ENCODE results near the gene BRI3.

The BRI3 gene

GRCh38 chr7:98301693-98302470 lies 20.4 kb downstream of the BRI3 start:
- Histone ChIP-seq H3K36me3 (replicated peaks) (peaks cover 13% of the 10 kb centered on the region), H3K27ac (no peak overlapping the region), H3K27me3 (replicated peaks) (no peaks in the 10 kb centered on the region), H3K4me3 (ENCODE audit: low read depth, low read length) (no peak overlapping the region)
- DNase-seq = no peak
- in situ Hi-C loops (cut with HindIII; ENCODE audit: low pct_ligation_motif_present, low sequenced_read_pairs) = no loop called here
- TF ChIP-seq CTCF (IDR thresholded peaks at IDR 0.05; ENCODE audit: low read depth, low read length, missing control alignments) = no peak

DNA sequence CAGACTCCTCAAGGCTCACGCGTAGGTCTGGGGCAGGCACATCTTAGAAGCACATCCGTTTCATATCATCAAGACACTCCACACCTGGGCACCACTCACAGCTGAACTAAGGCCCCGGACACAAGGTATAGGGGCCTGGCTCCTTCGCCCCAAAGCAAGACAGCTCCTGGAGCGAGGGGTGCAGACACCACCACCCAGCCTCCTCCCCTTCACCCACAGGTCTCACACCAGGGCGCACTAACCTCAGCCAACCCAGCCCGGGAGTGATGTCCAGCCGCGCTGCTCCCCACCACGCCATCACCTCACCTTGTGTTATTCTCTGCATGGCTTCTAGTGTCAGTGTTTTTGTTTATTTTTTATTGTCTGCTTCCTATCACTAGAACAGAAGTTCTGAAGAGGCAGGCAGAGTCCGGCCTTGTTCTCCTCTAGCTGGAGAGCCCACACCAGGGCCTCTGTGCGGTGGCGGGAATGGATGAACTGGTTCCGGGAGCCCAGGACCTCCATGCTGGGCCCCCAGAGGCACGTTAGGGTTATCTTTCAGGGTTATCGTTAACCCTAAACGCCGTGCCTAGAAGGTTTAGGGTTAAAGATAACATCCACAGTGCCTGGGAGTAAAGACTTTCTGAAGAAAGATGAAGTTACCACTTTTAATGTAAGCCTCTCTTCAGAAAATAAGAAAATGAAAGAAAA lies 21.8 kb downstream of the BRI3 start:
- H3K36me3 ChIP-seq (replicated peaks) = peaks cover 18% of the 10 kb centered on the region
- in situ Hi-C loops (cut with HindIII; ENCODE audit: low pct_ligation_motif_present, low sequenced_read_pairs) = no loop called here
- H3K4me3 ChIP-seq (ENCODE audit: low read depth, low read length) = no peak overlapping the region
- H3K27ac ChIP-seq = no peak overlapping the region
- DNase-seq = no peak
- TF ChIP-seq CTCF (IDR thresholded peaks at IDR 0.05; ENCODE audit: low read depth, low read length, missing control alignments) = no peak
- no peaks in the 10 kb centered on the region for H3K27me3 ChIP-seq (replicated peaks)

DNA sequence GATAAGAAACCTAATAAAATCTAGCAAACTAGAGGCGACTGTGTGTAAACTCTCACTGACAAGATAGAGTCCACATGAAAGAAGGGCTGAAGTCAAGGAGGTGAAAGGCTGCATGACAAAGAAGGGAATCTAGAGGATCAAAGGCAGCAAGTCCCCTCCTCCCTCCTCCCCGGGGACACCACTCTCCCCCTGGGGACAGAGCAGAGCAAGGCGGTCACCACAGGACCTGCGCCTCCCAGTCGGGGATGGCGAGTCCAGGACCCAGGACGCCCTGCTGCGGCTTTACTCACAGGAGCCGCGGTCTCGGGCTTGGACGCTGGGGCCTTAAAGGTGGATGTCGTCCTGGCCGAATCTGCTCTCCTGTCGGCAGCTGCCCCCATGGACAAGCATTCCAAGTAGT lies 22.4 kb downstream of the BRI3 start:
- in situ Hi-C loops (cut with HindIII; ENCODE audit: low pct_ligation_motif_present, low sequenced_read_pairs) = no loop called here
- Histone ChIP-seq H3K27me3 (replicated peaks) (no peaks in the 10 kb centered on the region), H3K27ac (no peak overlapping the region), H3K36me3 (replicated peaks) (peaks cover 18% of the 10 kb centered on the region), H3K4me3 (ENCODE audit: low read depth, low read length) (no peak overlapping the region)
- TF ChIP-seq CTCF (IDR thresholded peaks at IDR 0.05; ENCODE audit: low read depth, low read length, missing control alignments) = no peak
- DNase-seq = no peak

DNA sequence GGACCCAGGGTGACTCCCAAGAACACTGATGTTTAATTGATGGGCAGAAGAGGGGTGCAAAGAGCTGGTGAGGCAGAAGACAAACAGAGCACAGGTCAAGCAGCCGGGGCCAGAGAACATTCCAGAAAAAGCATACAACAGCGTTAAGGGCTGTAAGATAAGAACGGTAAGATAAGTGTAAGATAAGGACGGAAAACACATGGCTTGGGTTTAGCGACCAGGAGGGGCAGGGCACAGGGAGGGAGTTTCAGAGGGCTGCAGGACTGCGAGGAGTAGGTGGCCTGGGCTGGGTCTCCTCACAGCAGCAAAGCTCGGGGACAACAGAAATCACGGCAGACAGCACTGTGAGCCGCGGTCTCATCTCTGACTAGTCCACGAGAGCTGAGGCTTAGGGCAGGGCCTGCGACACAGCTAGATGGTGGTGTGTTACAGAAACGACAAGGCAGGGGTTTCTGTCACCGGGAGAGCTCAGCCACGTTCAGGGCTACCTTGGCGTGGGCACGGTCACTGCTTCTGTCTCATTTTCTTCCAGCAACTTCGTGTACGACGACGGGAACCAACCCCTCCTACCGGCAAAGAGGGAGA lies 24.6 kb downstream of the BRI3 start:
- in situ Hi-C loops (cut with HindIII; ENCODE audit: low pct_ligation_motif_present, low sequenced_read_pairs) = no loop called here
- Histone ChIP-seq H3K27ac (no peak overlapping the region), H3K4me3 (ENCODE audit: low read depth, low read length) (no peak overlapping the region), H3K27me3 (replicated peaks) (no peaks in the 10 kb centered on the region), H3K36me3 (replicated peaks) (peaks cover 18% of the 10 kb centered on the region)
- no peak for DNase-seq
- TF ChIP-seq CTCF (IDR thresholded peaks at IDR 0.05; ENCODE audit: low read depth, low read length, missing control alignments) = no peak

DNA sequence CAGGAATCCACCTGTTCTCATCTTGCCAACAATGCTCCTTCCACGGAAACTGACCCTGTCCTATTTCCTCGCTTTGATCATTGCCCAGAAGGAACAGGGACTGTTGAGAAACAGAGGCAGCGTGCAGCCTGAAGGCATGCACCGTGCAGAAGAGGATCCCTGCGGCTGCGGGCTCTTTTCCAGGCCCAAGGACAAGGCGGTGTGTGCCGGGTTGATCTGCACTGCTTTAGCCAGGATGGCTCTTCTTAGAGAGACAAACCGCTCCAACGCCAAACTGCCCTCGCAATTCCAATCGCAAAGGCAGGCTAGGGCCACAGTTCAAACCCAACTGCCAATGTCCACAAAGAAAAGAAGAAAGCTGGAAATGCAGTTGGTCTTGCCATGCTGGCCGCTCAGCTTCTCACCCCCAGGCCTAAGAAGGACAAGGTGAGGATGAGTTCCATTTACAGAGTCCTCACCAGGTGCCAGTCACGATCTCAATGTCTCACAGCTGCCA lies 26.5 kb downstream of the BRI3 start:
- no peak overlapping the region for H3K27ac ChIP-seq
- no peak for DNase-seq
- no peak overlapping the region for H3K4me3 ChIP-seq (ENCODE audit: low read depth, low read length)
- no peaks in the 10 kb centered on the region for H3K27me3 ChIP-seq (replicated peaks)
- no peak for TF ChIP-seq CTCF (IDR thresholded peaks at IDR 0.05; ENCODE audit: low read depth, low read length, missing control alignments)
- peaks cover 11% of the 10 kb centered on the region for H3K36me3 ChIP-seq (replicated peaks)
- in situ Hi-C loops (cut with HindIII; ENCODE audit: low pct_ligation_motif_present, low sequenced_read_pairs) = no loop called here

Data from brain microvascular endothelial cell (primary cell).